Liver (tissue), 9 donors: Measurements from ENCODE around the gene KIAA1614. TPM values are rescaled to one million over a fixed set of nuclear protein-coding genes. Genes with fewer than 3 reads are reported as not detected.

Experiments
- DNase-seq: peaks from one replicate; pipeline ENCODE4 v3.0.0-alpha.2; 2017; ENCODE audit warnings: low spot score
- H3K27ac ChIP-seq, 2 donors: one replicate each; pipeline ENCODE4 v1.7.0; 2013; ENCODE audit warnings: inconsistent platforms in 2 of 2, low read length in 2 of 2, control low read depth in 1 of 2, low read depth in 1 of 2, mild to moderate bottlenecking in 1 of 2
- H3K27me3 ChIP-seq, 4 donors: one replicate each; pipeline versions ENCODE4 v1.6.1 to v1.7.0; 2013; ENCODE audit warnings: low read length in 3 of 4, inconsistent platforms in 1 of 4, mild to moderate bottlenecking in 1 of 4, moderate library complexity in 1 of 4; ENCODE audit not compliant: control insufficient read depth in 4 of 4, insufficient read depth in 4 of 4
- H3K36me3 ChIP-seq, 4 donors: one replicate each; pipeline versions ENCODE4 v1.6.1 to v1.7.0; 2013; ENCODE audit warnings: low read length in 3 of 4, mild to moderate bottlenecking in 3 of 4, low read depth in 1 of 4, moderate library complexity in 1 of 4; ENCODE audit not compliant: control insufficient read depth in 4 of 4, insufficient read depth in 3 of 4
- H3K4me1 ChIP-seq, 4 donors: one replicate each; pipeline versions ENCODE4 v1.6.1 to v1.7.0; 2013; ENCODE audit warnings: low read length in 3 of 4, mild to moderate bottlenecking in 3 of 4, moderate library complexity in 1 of 4; ENCODE audit not compliant: control insufficient read depth in 4 of 4, insufficient read depth in 4 of 4
- H3K4me3 ChIP-seq, 3 donors: one replicate each; pipeline versions ENCODE4 v1.6.1 to v1.7.0; 2013; ENCODE audit warnings: low read length in 3 of 3, control low read depth in 1 of 3, low read depth in 1 of 3, mild to moderate bottlenecking in 1 of 3
- H3K9ac ChIP-seq, 2 donors: one replicate each; pipeline ENCODE4 v1.7.0; 2013; ENCODE audit warnings: low read length in 2 of 2, mild to moderate bottlenecking in 2 of 2, moderate library complexity in 2 of 2, control low read depth in 1 of 2, low read depth in 1 of 2
- H3K9me3 ChIP-seq, 4 donors: one replicate each; pipeline versions ENCODE4 v1.6.1 to v1.7.0; 2013; ENCODE audit warnings: low read length in 3 of 4; ENCODE audit not compliant: control insufficient read depth in 4 of 4
- ATF3 ChIP-seq: IDR thresholded peaks from 2 replicates; pipeline ENCODE4 v1.6.1; 2016; ENCODE audit warnings: antibody characterized with exemption
- CTCF ChIP-seq: fragments of 150-350 bp; IDR thresholded peaks from 2 replicates; pipeline ENCODE4 v1.5.1; 2017; ENCODE audit warnings: improper control_type of control experiment, low read depth, low read length; ENCODE audit not compliant: missing input control
- EGR1 ChIP-seq, 2 donors: IDR thresholded peaks; 2 replicates each; pipeline ENCODE4 v1.6.1; 2016 to 2018; ENCODE audit warnings: antibody characterized with exemption in 2 of 2, low read depth in 2 of 2
- FOXA1 ChIP-seq: IDR thresholded peaks from 2 replicates; pipeline ENCODE4 v1.6.1; 2016; ENCODE audit warnings: antibody characterized with exemption
- FOXA2 ChIP-seq: IDR thresholded peaks from 2 replicates; pipeline ENCODE4 v1.6.1; 2016; ENCODE audit warnings: antibody characterized with exemption
- GABPA ChIP-seq, 2 donors: IDR thresholded peaks in 1 of 2; conservative IDR thresholded peaks in 1 of 2; 2 replicates each; pipeline ENCODE4 v1.6.1; 2016; ENCODE audit warnings: antibody characterized with exemption in 2 of 2, mild to moderate bottlenecking in 1 of 2, moderate library complexity in 1 of 2
- HNF4A ChIP-seq, 2 donors: conservative IDR thresholded peaks; 2 replicates each; pipeline ENCODE4 v1.6.1; 2016; ENCODE audit warnings: antibody characterized with exemption in 2 of 2, mild to moderate bottlenecking in 2 of 2
- HNF4G ChIP-seq: IDR thresholded peaks from 2 replicates; pipeline ENCODE4 v1.6.1; 2016; ENCODE audit warnings: antibody characterized with exemption
- JUND ChIP-seq, 2 donors: IDR thresholded peaks; 2 replicates each; pipeline ENCODE4 v1.6.1; 2016; ENCODE audit warnings: antibody characterized with exemption in 2 of 2
- MAX ChIP-seq: IDR thresholded peaks from 2 replicates; pipeline ENCODE4 v1.6.1; 2016; ENCODE audit warnings: antibody characterized with exemption
- NR2F2 ChIP-seq: IDR thresholded peaks from 2 replicates; pipeline ENCODE4 v1.6.1; 2016; ENCODE audit warnings: antibody characterized with exemption
- RAD21 ChIP-seq, 2 donors: IDR thresholded peaks; 2 replicates each; pipeline ENCODE4 v1.6.1; 2016; ENCODE audit warnings: antibody characterized with exemption in 2 of 2, mild to moderate bottlenecking in 2 of 2
- REST ChIP-seq: IDR thresholded peaks from 2 replicates; pipeline ENCODE4 v1.6.1; 2016; ENCODE audit warnings: antibody characterized with exemption, mild to moderate bottlenecking
- RXRA ChIP-seq, 2 donors: IDR thresholded peaks; 2 replicates each; pipeline ENCODE4 v1.6.1; 2017 to 2018; ENCODE audit warnings: antibody characterized with exemption in 2 of 2, mild to moderate bottlenecking in 1 of 2
- SP1 ChIP-seq: IDR thresholded peaks from 2 replicates; pipeline ENCODE4 v1.6.1; 2018; ENCODE audit warnings: antibody characterized with exemption, mild to moderate bottlenecking
- TAF1 ChIP-seq: conservative IDR thresholded peaks from 2 replicates; pipeline ENCODE4 v1.6.1; 2016; ENCODE audit warnings: antibody characterized with exemption, mild to moderate bottlenecking
- YY1 ChIP-seq: IDR thresholded peaks from 2 replicates; pipeline ENCODE4 v1.6.1; 2016; ENCODE audit warnings: antibody characterized with exemption, mild to moderate bottlenecking
- WGBS: extraction: QIAGEN DNeasy Blood & Tissue Kit; methylation state at CpG from one replicate; pipeline ENCODE4 v1.1.7; 2013; 5-methylcytosine and 5-hydroxymethylcytosine counted together
- polyA plus RNA-seq, 2 donors: library from polyadenylated mRNA; stranded (reverse) in 1 of 2; unstranded in 1 of 2; fragments of 200-250 nt in 1 of 2; fragments of >200 nt in 1 of 2; fragmentation: Nextera tagmentation in 1 of 2; extraction: Ambion mirVana in 1 of 2; gene quantifications; one replicate each; pipeline versions ENCODE4 v1.2.1 to v1.2.3, GENCODE V29; 2013 to 2015
- total RNA-seq, 2 donors: library from RNA; depleted of rRNA; stranded (reverse); fragments of >200 nt; gene quantifications; one replicate each; pipeline ENCODE4 v1.2.3, GENCODE V29; 2014
- donor health status: healthy.
- donor health status: healthy.
- donor health status: healthy.
- donor health status: healthy.
- donor health status: healthy.

KIAA1614 gene
- total and polyA plus RNA-seq, 4 donors: 0.21 to 1.1 (median 0.40) TPM

GRCh38 chr1:180906511-180906910 lies 6.2 kb upstream of the KIAA1614 start (continued):
- no peak for TF ChIP-seq GABPA (IDR thresholded peaks at IDR 0.05 in 1 of 2, conservative IDR thresholded peaks at IDR 0.05 in 1 of 2)

- Histone ChIP-seq H3K27ac (no peak overlapping the region), H3K4me1 (peaks cover 2 to 10% (median 5%) of the 10 kb centered on the region in 4 donors), H3K4me3 (no peak overlapping the region), H3K9ac (no peak overlapping the region), H3K36me3 (no peaks in the 10 kb centered on the region), H3K9me3 (no peaks in the 10 kb centered on the region), H3K27me3 (no peaks in the 10 kb centered on the region)
- DNase-seq: no peak
- no peak for TF ChIP-seq HNF4A (conservative IDR thresholded peaks at IDR 0.05)
- TF ChIP-seq EGR1 (IDR thresholded peaks at IDR 0.05; ENCODE audit: low read depth in 2 of 2): no peak
- no peak for TF ChIP-seq SP1
- TF ChIP-seq MAX: no peak
- no peak for TF ChIP-seq NR2F2
- TF ChIP-seq TAF1: no peak
- TF ChIP-seq ATF3: no peak
- no peak for TF ChIP-seq FOXA1
- no peak for TF ChIP-seq YY1
- no peak for TF ChIP-seq REST
- TF ChIP-seq RAD21 (IDR thresholded peaks at IDR 0.05): no peak
- WGBS: 88% methylated on average over 10 of the region's 10 CpGs
Observed at GRCh38 chr1:180907313-180908055, 5.2 kb upstream of the KIAA1614 start.

- Histone ChIP-seq H3K9me3 (no peaks in the 10 kb centered on the region), H3K27ac (no peak overlapping the region), H3K4me3 (no peak overlapping the region), H3K27me3 (no peaks in the 10 kb centered on the region), H3K4me1 (peaks cover 3 to 14% (median 9%) of the 10 kb centered on the region in 4 donors), H3K36me3 (no peaks in the 10 kb centered on the region), H3K9ac (no peak overlapping the region)
- WGBS: 93% methylated on average over 15 of the region's 15 CpGs
- no peak for DNase-seq
- TF ChIP-seq MAX (no peak), REST (no peak), RAD21 (IDR thresholded peaks at IDR 0.05) (no peak), HNF4A (conservative IDR thresholded peaks at IDR 0.05) (no peak), JUND (IDR thresholded peaks at IDR 0.05) (no peak), NR2F2 (no peak), HNF4G (no peak), SP1 (no peak), TAF1 (no peak), FOXA1 (no peak), ATF3 (no peak), YY1 (no peak), GABPA (IDR thresholded peaks at IDR 0.05 in 1 of 2, conservative IDR thresholded peaks at IDR 0.05 in 1 of 2) (no peak), EGR1 (IDR thresholded peaks at IDR 0.05; ENCODE audit: low read depth in 2 of 2) (no peak), CTCF (no peak), RXRA (IDR thresholded peaks at IDR 0.05) (no peak), FOXA2 (no peak)
Observed at GRCh38 chr1:180908074-180908765, 4.5 kb upstream of the KIAA1614 start.
